PC-3 (cell line): ENCODE results near the gene STAG1.

Experiments used
- CTCF ChIP-seq: fragments of 300-600 bp; sonication (generic); conservative IDR thresholded peaks from 2 replicates; pipeline ENCODE4 v1.5.1; 2017; ENCODE audit warnings: antibody characterized with exemption, low read depth, mild to moderate bottlenecking, low read length
- EZH2 ChIP-seq: fragments of 300-600 bp; sonication (generic); IDR thresholded peaks from one replicate; pipeline ENCODE4 v1.6.1; 2017; ENCODE audit warnings: antibody characterized with exemption, mild to moderate bottlenecking, low read length; ENCODE audit not compliant: unreplicated experiment

- no peak for TF ChIP-seq CTCF
- TF ChIP-seq EZH2: no peak
These were observed 31.6 kb upstream of the STAG1 start for GRCh38 chr3:136783708-136784191.
